A673 (cell line): ENCODE measurements around the gene LRRC51.

Experiments
- EZH2 ChIP-seq: fragments of 200-600 bp; sonication (generic); IDR thresholded peaks from 2 replicates; pipeline ENCODE4 v1.6.1; 2017; ENCODE audit warnings: borderline replicate concordance, low read depth, mild to moderate bottlenecking, mixed read lengths, antibody characterized with exemption, low read length; ENCODE audit not compliant: poor library complexity, severe bottlenecking
- TF ChIP-seq, protein P1 (sequence below): fragments of 300-800, 200-600 bp; sonication (generic); conservative IDR thresholded peaks from 2 replicates; pipeline ENCODE4 v1.5.1; 2017; ENCODE audit warnings: low read depth, mild to moderate bottlenecking, antibody characterized with exemption, low read length, moderate library complexity, mixed read lengths

DNA sequence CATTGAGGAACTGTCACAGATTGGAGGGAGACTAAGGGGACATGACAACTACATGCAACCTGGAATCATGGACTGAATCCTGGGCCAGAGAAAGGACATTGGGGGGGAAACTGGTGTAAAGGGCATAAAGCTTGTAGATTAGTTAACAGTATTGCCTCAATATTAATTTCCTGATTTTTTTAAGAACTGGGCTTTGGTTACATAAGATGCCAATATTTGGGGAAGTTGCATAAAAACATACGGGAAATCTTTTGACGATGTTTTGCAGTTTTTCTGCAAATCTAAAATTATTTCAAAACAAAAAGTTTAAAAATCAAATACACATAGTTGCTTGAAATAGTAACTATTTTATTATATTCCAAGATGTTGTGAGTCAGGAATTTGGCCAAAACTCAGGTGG, 52.0 kb downstream of the LRRC51 start:
- TF ChIP-seq, protein P1, sequence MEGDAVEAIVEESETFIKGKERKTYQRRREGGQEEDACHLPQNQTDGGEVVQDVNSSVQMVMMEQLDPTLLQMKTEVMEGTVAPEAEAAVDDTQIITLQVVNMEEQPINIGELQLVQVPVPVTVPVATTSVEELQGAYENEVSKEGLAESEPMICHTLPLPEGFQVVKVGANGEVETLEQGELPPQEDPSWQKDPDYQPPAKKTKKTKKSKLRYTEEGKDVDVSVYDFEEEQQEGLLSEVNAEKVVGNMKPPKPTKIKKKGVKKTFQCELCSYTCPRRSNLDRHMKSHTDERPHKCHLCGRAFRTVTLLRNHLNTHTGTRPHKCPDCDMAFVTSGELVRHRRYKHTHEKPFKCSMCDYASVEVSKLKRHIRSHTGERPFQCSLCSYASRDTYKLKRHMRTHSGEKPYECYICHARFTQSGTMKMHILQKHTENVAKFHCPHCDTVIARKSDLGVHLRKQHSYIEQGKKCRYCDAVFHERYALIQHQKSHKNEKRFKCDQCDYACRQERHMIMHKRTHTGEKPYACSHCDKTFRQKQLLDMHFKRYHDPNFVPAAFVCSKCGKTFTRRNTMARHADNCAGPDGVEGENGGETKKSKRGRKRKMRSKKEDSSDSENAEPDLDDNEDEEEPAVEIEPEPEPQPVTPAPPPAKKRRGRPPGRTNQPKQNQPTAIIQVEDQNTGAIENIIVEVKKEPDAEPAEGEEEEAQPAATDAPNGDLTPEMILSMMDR: no peak
- TF ChIP-seq EZH2: no peak
